Left ventricle myocardium inferior (tissue), 1 donor: ENCODE results near the gene DCAF7. TPM values are rescaled to one million over a fixed set of nuclear protein-coding genes. Genes with fewer than 3 reads are reported as not detected.

Experiments
- DNase-seq: peaks from one replicate; pipeline ENCODE4 v3.0.0-alpha.2; 2020
- H3K27ac ChIP-seq: fragments of 200-600 bp; replicated peaks from 2 replicates; pipeline ENCODE4 v1.8.0; 2021
- H3K27me3 ChIP-seq: fragments of 200-600 bp; 2 replicates; pipeline ENCODE4 v1.8.0; 2021; ENCODE audit warnings: low read depth
- H3K36me3 ChIP-seq: fragments of 200-600 bp; 2 replicates; pipeline ENCODE4 v1.8.0; 2021
- H3K4me1 ChIP-seq: fragments of 200-600 bp; 2 replicates; pipeline ENCODE4 v1.8.0; 2021
- H3K4me3 ChIP-seq: fragments of 200-600 bp; 2 replicates; pipeline ENCODE4 v1.8.0; 2021; ENCODE audit warnings: mild to moderate bottlenecking, moderate library complexity
- H3K9me3 ChIP-seq: fragments of 200-600 bp; replicated peaks from 2 replicates; pipeline ENCODE4 v1.8.0; 2021
- CTCF ChIP-seq: fragments of 200-600 bp; IDR thresholded peaks from 2 replicates; pipeline ENCODE4 v1.8.0; 2021; ENCODE audit warnings: antibody characterized with exemption, mild to moderate bottlenecking, borderline replicate concordance
- intact Hi-C: fragments of 100-400 bp; cut with micrococcal nuclease; formaldehyde crosslinking; loops from one replicate; pipeline ENCODE4 v1.11.0; 2022
- total RNA-seq: library from RNA; stranded (reverse); fragmentation: NEBNext Ultra II Directional; extraction: Animal tissue kit (Norgen Biotek cat#: 25700); gene quantifications from one replicate; pipeline ENCODE4 v1.2.1, GENCODE V29; 2021
- donor health status: DM: no; HTN: yes; CAD: no; lungs with severe emphysema.

The DCAF7 gene
- total RNA-seq, 1 donor from 2014 or later: 45.7 TPM

GRCh38 chr17:63621684-63622573 lies 71.7 kb downstream of the DCAF7 start, which contains the start of gene MAP3K3:
MAP3K3 (plus strand) TSS chr17:63622417; CDS start chr17:63622760, 343 bp downstream.
- peak within 1 kb of the TSS; percentile 93 for H3K27ac ChIP-seq

GRCh38 chr17:63622574-63623390 lies 72.5 kb downstream of the DCAF7 start:
- H3K4me1 ChIP-seq: peaks cover 56% of the 10 kb centered on the region
- TF ChIP-seq CTCF: no peak
- peak overlapping the region; percentile 93 for H3K27ac ChIP-seq
- no peaks in the 10 kb centered on the region for H3K36me3 ChIP-seq
- DNase-seq: peak; percentile 77
- no peaks in the 10 kb centered on the region for H3K27me3 ChIP-seq
- H3K9me3 ChIP-seq: no peaks in the 10 kb centered on the region
- intact Hi-C loops: no loop called here
- H3K4me3 ChIP-seq: peak overlapping the region; percentile 92

More at GRCh38 chr17:63621684-63622573, 71.7 kb downstream of the DCAF7 start, which contains the start of gene MAP3K3:
- Histone ChIP-seq H3K4me3 (peak within 1 kb of the TSS; percentile 92), H3K36me3 (no peaks in the 10 kb centered on the region), H3K4me1 (peaks cover 47% of the 10 kb centered on the region), H3K9me3 (no peaks in the 10 kb centered on the region), H3K27me3 (no peaks in the 10 kb centered on the region)
- TF ChIP-seq CTCF: peak; percentile 31
- intact Hi-C loops: no loop called here
- DNase-seq: peak; percentile 99

GRCh38 chr17:63623786-63624530 lies 73.7 kb downstream of the DCAF7 start:
- no peak for DNase-seq
- Histone ChIP-seq H3K9me3 (no peaks in the 10 kb centered on the region), H3K27me3 (no peaks in the 10 kb centered on the region), H3K36me3 (peaks cover 3% of the 10 kb centered on the region), H3K4me3 (peak overlapping the region; percentile 92), H3K27ac (peak overlapping the region; percentile 93), H3K4me1 (peaks cover 66% of the 10 kb centered on the region)
- TF ChIP-seq CTCF: no peak
- intact Hi-C loops: no loop called here

- no peak for DNase-seq
- Histone ChIP-seq H3K4me1 (peaks cover 72% of the 10 kb centered on the region), H3K27ac (peak overlapping the region; percentile 93), H3K36me3 (peaks cover 3% of the 10 kb centered on the region), H3K27me3 (no peaks in the 10 kb centered on the region), H3K9me3 (no peaks in the 10 kb centered on the region), H3K4me3 (peak overlapping the region; percentile 92)
- intact Hi-C loops: no loop called here
- TF ChIP-seq CTCF: no peak
Observed at GRCh38 chr17:63624531-63624880, 74.2 kb downstream of the DCAF7 start.
